WTC11 (cell line): ENCODE results near the gene EIF4B. TPM values are rescaled to one million over a fixed set of nuclear protein-coding genes. Genes with fewer than 3 reads are reported as not detected.

Source experiments
- ATAC-seq: fragments of 200-7000 bp; cut with Tn5 transposase; 2 replicates; pipeline ENCODE4 v1.10.0; 2021; ENCODE audit warnings: mild to moderate bottlenecking, moderate library complexity
- CTCF ChIA-PET: fragments of 300-600 bp; sonication (Branson Sonifier 250); formaldehyde crosslinking; loops from one replicate; lab custom pipeline; 2021; ENCODE audit warnings: antibody characterized with exemption; lab: Charles Lee
- POLR2A ChIA-PET: fragments of 350-600 bp; sonication (Branson Sonifier 250); formaldehyde crosslinking; loops from one replicate; lab custom pipeline; 2021; ENCODE audit warnings: antibody characterized with exemption; lab: Charles Lee
- DNase-seq: peaks from one replicate; pipeline ENCODE4 v3.0.0; 2021; ENCODE audit warnings: low spot score
- H3K27ac Mint-ChIP-seq: 2 replicates; pipeline ENCODE4 v1.8.0; 2021; ENCODE audit warnings: mixed read lengths
- H3K27me3 Mint-ChIP-seq: 2 replicates; pipeline ENCODE4 v1.8.0; 2021; ENCODE audit warnings: low read depth, mild to moderate bottlenecking, moderate library complexity, mixed read lengths
- H3K36me3 Mint-ChIP-seq: 2 replicates; pipeline ENCODE4 v1.8.0; 2021; ENCODE audit warnings: mixed read lengths
- H3K4me1 Mint-ChIP-seq: 2 replicates; pipeline ENCODE4 v1.8.0; 2022; ENCODE audit warnings: mixed read lengths
- H3K4me3 Mint-ChIP-seq: 2 replicates; pipeline ENCODE4 v1.8.0; 2021; ENCODE audit warnings: mild to moderate bottlenecking, moderate library complexity, mixed read lengths
- H3K9me3 Mint-ChIP-seq: 2 replicates; pipeline ENCODE4 v1.8.0; 2021; ENCODE audit warnings: mixed read lengths
- ARID4B ChIP-seq: sonication (generic); formaldehyde crosslinking; IDR thresholded peaks from 2 replicates; pipeline ENCODE4 v1.8.0; 2023; ENCODE audit warnings: missing genetic modification reagents, mild to moderate bottlenecking, borderline replicate concordance
- CBFB ChIP-seq: sonication (generic); formaldehyde crosslinking; IDR thresholded peaks from 2 replicates; pipeline ENCODE4 v1.8.1; 2022; ENCODE audit warnings: mild to moderate bottlenecking, low read depth, missing genetic modification reagents
- CDX4 ChIP-seq: fragments of 250-450 bp; sonication (Bioruptor Pico); IDR thresholded peaks from 2 replicates; pipeline ENCODE4 v1.9.0; 2021; ENCODE audit warnings: moderate library complexity, mild to moderate bottlenecking, inconsistent platforms, borderline replicate concordance
- CREB1 ChIP-seq: sonication (generic); formaldehyde crosslinking; IDR thresholded peaks from 2 replicates; pipeline ENCODE4 v1.8.0; 2023; ENCODE audit warnings: mild to moderate bottlenecking, missing genetic modification reagents
- CREM ChIP-seq: sonication (generic); formaldehyde crosslinking; IDR thresholded peaks from 2 replicates; pipeline ENCODE4 v1.8.1; 2022; ENCODE audit warnings: mild to moderate bottlenecking, missing genetic modification reagents, moderate library complexity
- FOXJ3 ChIP-seq: sonication (generic); formaldehyde crosslinking; IDR thresholded peaks from 2 replicates; pipeline ENCODE4 v1.9.0; 2021; ENCODE audit warnings: missing genetic modification reagents, mild to moderate bottlenecking, borderline replicate concordance
- FOXK1 ChIP-seq: sonication (generic); formaldehyde crosslinking; IDR thresholded peaks from 2 replicates; pipeline ENCODE4 v1.8.0; 2022; ENCODE audit warnings: mild to moderate bottlenecking, moderate library complexity, missing genetic modification reagents
- FOXP4 ChIP-seq: sonication (generic); formaldehyde crosslinking; IDR thresholded peaks from 2 replicates; pipeline ENCODE4 v1.8.0; 2022; ENCODE audit warnings: mild to moderate bottlenecking, missing genetic modification reagents
- JUN ChIP-seq: sonication (generic); formaldehyde crosslinking; IDR thresholded peaks from 2 replicates; pipeline ENCODE4 v1.8.0; 2023; ENCODE audit warnings: mild to moderate bottlenecking, missing genetic modification reagents
- MAX ChIP-seq: sonication (generic); formaldehyde crosslinking; IDR thresholded peaks from 2 replicates; pipeline ENCODE4 v1.8.0; 2022; ENCODE audit warnings: mild to moderate bottlenecking, missing genetic modification reagents
- NR2C2 ChIP-seq: sonication (generic); formaldehyde crosslinking; IDR thresholded peaks from 2 replicates; pipeline ENCODE4 v1.8.0; 2022; ENCODE audit warnings: mild to moderate bottlenecking, missing genetic modification reagents
- RELA ChIP-seq: sonication (generic); formaldehyde crosslinking; IDR thresholded peaks from 2 replicates; pipeline ENCODE4 v1.8.1; 2022; ENCODE audit warnings: missing genetic modification reagents, mild to moderate bottlenecking, borderline replicate concordance
- SP1 ChIP-seq: sonication (generic); formaldehyde crosslinking; conservative IDR thresholded peaks from 2 replicates; pipeline ENCODE4 v1.8.1; 2022; ENCODE audit warnings: missing genetic modification reagents
- USF1 ChIP-seq: sonication (generic); formaldehyde crosslinking; IDR thresholded peaks from 2 replicates; pipeline ENCODE4 v1.8.0; 2022; ENCODE audit warnings: mild to moderate bottlenecking, missing genetic modification reagents
- USF2 ChIP-seq: sonication (generic); formaldehyde crosslinking; IDR thresholded peaks from 2 replicates; pipeline ENCODE4 v1.8.1; 2023; ENCODE audit warnings: mild to moderate bottlenecking, missing genetic modification reagents, moderate library complexity
- ZNF232 ChIP-seq: sonication (generic); formaldehyde crosslinking; IDR thresholded peaks from 2 replicates; pipeline ENCODE4 v1.8.0; 2022; ENCODE audit warnings: mild to moderate bottlenecking, missing genetic modification reagents
- ZNF263 ChIP-seq: sonication (generic); formaldehyde crosslinking; IDR thresholded peaks from 2 replicates; pipeline ENCODE4 v1.8.1; 2022; ENCODE audit warnings: low read depth, mild to moderate bottlenecking, moderate library complexity, missing genetic modification reagents
- ZNF281 ChIP-seq: sonication (generic); formaldehyde crosslinking; IDR thresholded peaks from 2 replicates; pipeline ENCODE4 v1.8.0; 2023; ENCODE audit warnings: mild to moderate bottlenecking, missing genetic modification reagents
- ZNF317 ChIP-seq: sonication (generic); formaldehyde crosslinking; IDR thresholded peaks from 2 replicates; pipeline ENCODE4 v1.8.1; 2023; ENCODE audit warnings: low read depth, mild to moderate bottlenecking, moderate library complexity, missing genetic modification reagents, borderline replicate concordance
- ZNF416 ChIP-seq: fragments of 250-450 bp; sonication (Bioruptor Pico); IDR thresholded peaks from 2 replicates; pipeline ENCODE4 v1.9.0; 2021; ENCODE audit warnings: mild to moderate bottlenecking, inconsistent platforms
- total RNA-seq: library from RNA; stranded (reverse); gene quantifications from 3 replicates; pipeline ENCODE4 v1.2.3, GENCODE V29; 2021

The EIF4B gene
- total RNA-seq, 1 experiment from 2014 or later = 730 TPM

GRCh38 chr12:53058674-53059433 is 52.6 kb downstream of the EIF4B start:
- Mint-ChIP-seq H3K9me3 (no peaks in the 10 kb centered on the region), H3K27ac (no peak overlapping the region), H3K36me3 (no peaks in the 10 kb centered on the region), H3K27me3 (peaks cover 68% of the 10 kb centered on the region), H3K4me3 (no peak overlapping the region), H3K4me1 (peaks cover 7% of the 10 kb centered on the region)
- no peak for TF ChIP-seq FOXK1 (CRISPR knock-in tag)
- no peak for TF ChIP-seq ZNF263 (CRISPR knock-in tag)
- no peak for TF ChIP-seq FOXP4 (CRISPR knock-in tag)
- TF ChIP-seq ZNF317 (CRISPR knock-in tag) = no peak
- TF ChIP-seq CDX4 = no peak
- TF ChIP-seq ZNF416 = no peak
- TF ChIP-seq MAX (CRISPR knock-in tag) = no peak
- no peak for TF ChIP-seq FOXJ3 (CRISPR knock-in tag)
- TF ChIP-seq CREM (CRISPR knock-in tag) = no peak
- no peak for TF ChIP-seq ARID4B (CRISPR knock-in tag)
- no peak for TF ChIP-seq SP1 (CRISPR knock-in tag)
- TF ChIP-seq ZNF232 (CRISPR knock-in tag) = no peak
- TF ChIP-seq NR2C2 (CRISPR knock-in tag) = no peak
- CTCF ChIA-PET = interaction anchor here (6.6 to 11.2 kb wide), 2 partner anchors 9 to 38 kb away, joined by 70 to 474 read pairs; partner anchors contain the start of genes IGFBP6, SOAT2 and TNS2
- DNase-seq (no peak), ATAC-seq (no peak)
- POLR2A ChIA-PET = no interaction called here

- ATAC-seq = no peak
- CTCF ChIA-PET = interaction anchor here (6.6 to 11.2 kb wide), 2 partner anchors 10 to 37 kb away, joined by 70 to 474 read pairs; partner anchors contain the start of genes IGFBP6, SOAT2 and TNS2
- no peaks in the 10 kb centered on the region for H3K9me3 Mint-ChIP-seq
- H3K4me3 Mint-ChIP-seq = no peak overlapping the region
- peaks cover 71% of the 10 kb centered on the region for H3K27me3 Mint-ChIP-seq
- no peaks in the 10 kb centered on the region for H3K36me3 Mint-ChIP-seq
- POLR2A ChIA-PET = no interaction called here
- H3K4me1 Mint-ChIP-seq = peaks cover 7% of the 10 kb centered on the region
- H3K27ac Mint-ChIP-seq = no peak overlapping the region
- DNase-seq = no peak
- TF ChIP-seq USF2 (no peak), USF1 (CRISPR knock-in tag) (no peak), CBFB (no peak), JUN (no peak), RELA (no peak), MAX (CRISPR knock-in tag) (no peak), FOXJ3 (CRISPR knock-in tag) (no peak), ZNF281 (CRISPR knock-in tag) (no peak), CREB1 (CRISPR knock-in tag) (no peak)
These were observed 53.3 kb downstream of the EIF4B start for GRCh38 chr12:53059434-53060063.
